NCI-H146 treated with DMSO at 0.1 percent for 48 hours (cell line): ENCODE results near the gene CD3E.

Experiments used
- DNase-seq: peaks from one replicate; lab custom pipeline; 2025; ENCODE audit not compliant: unreplicated experiment; lab: John Stamatoyannopoulos, UW

Gene CD3E

DNA sequence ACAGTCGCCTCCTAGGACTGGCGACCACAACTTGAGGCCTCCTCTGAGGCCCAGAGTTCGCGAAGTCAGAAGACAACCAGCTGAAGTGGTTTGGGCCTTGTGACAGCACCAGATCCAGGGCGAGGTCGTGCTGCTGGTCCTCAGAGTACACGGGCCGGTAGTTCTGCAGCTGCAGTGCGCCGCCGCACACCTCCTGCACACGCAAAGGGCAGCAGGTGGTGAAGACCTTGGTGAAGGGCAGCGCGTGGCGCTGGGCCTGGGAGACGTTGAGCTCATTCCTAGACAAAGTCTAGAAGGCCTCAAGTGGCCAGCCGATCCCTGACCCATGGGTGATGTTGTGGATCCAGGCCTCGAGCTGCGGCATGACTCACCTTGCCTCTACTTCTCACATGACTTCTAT is 18.2 kb downstream of the CD3E start:
- no peak for DNase-seq

DNA sequence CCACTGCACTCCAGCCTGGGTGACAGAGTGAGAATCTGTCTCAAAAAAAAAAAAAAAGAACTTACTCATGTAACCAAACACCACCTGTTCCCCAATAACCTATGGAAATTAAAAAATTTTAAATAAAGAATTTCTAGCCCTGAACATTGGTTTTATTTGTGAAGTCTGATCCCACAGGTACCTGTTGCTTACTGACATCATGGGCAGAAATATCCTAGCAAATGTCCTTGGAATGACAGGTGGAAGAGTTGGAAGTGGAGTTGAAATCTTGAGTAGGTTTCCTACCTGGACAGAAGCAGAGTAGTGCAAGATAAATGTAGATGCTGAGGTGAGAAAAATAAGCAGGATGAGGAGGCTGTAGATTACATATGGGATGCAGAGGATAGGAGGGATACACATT is 20.8 kb downstream of the CD3E start:
- no peak for DNase-seq

DNA sequence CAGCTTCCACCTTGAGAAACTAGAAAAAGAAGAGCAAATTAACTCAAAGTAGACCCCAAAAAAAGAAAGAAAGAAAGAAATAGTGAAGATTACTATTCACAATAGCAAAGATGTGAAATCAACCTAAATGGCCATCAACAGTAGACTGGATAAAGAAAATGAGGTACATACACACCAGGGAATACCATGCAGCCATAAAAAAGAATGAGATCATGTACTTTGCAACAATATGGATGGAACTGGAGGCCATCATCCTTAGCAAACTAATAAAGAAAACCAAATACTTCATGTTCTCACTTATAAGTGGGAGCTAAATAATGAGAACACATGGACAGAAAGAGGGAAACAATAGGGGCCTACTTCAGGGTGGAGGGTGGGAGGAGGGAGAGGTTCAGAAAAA is 24.2 kb downstream of the CD3E start:
- DNase-seq = no peak

DNA sequence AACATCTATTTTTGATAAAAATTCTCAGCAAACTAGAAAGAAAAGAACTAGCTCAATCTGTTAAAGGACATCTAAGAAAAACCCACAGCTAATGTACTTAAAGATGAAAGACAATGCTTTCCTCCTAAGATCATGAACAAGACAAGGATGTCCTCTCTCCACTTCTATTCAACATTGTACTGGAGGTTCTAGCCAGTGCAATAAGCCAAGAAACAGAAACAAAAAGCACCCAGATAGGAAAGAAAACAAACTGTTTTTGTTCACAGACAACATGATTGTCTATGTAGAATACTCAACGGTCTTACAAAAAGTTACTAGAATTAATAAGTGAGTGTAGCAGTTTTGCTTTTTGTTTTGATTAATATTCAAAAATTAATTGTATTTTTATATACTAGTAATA is 30.2 kb downstream of the CD3E start:
- DNase-seq = no peak

DNA sequence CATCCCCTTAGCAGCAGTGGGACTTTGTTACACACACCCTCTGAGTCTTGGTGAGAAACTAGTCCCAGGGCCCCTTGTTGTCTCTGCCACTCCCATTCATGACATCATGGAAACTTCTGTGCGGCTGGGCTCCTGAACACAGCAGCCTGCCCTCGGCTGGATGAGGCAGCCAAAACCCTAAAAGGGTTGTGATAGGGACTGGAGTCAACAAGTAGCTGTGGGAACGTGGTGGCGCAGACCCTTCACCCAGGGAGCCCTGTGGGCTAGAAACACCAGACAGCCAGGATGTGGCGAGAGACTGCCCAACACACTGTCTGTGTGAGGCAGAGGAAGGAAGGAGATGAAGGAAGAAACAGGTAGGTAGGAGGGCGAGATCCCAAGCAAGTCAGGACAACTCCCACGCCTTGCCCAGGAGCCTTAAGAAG is 34.1 kb downstream of the CD3E start:
- no peak for DNase-seq

DNA sequence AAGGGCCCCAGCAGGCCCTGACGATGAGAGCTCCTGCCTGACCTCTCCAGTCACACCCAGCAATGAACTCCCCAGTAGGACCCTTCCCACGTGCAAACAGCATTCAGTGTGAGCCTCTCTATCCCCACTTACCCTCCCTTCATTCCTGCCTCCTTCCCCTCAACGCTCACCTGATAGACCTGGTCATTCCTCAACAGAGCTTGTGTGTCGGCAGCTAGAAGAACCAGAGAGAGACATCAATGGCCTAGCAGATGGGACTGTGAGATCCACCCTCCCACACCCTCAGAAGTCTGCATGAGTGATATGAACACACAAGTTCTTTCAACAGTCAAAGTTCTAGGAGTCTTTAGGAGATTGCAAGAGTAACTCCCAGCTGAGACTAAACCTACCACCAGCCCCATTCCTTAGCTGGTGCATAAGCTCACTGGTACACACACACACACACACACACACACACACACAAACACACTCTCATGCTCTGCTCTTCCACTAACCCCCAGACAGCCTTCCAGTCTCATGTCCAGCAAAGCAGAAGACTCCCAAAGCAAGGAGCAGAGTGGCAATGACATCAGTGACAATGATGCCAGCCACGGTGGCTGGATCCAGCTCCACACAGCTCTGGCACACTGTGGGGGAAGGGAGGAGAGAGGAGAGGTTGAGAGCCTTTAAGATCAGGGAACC is 34.9 kb downstream of the CD3E start:
- DNase-seq = no peak

DNA sequence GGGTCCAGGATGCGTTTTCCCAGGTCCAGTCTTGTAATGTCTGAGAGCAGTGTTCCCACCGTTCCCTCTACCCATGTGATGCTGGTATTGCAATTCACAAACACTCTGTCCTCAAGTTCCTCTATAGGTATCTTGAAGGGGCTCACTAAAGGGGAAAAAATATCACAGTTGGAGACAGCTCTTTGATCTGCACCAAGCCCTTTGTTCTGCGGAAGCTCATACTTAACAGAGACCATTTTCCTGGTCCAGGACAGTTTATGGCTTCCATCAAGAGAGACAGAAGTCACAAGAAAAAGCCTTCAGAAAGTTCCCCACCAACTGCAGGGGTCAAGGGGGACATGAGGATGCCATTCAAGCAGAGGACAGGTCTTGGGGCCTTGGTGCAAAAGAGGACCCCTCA is 35.9 kb downstream of the CD3E start:
- DNase-seq = no peak

DNA sequence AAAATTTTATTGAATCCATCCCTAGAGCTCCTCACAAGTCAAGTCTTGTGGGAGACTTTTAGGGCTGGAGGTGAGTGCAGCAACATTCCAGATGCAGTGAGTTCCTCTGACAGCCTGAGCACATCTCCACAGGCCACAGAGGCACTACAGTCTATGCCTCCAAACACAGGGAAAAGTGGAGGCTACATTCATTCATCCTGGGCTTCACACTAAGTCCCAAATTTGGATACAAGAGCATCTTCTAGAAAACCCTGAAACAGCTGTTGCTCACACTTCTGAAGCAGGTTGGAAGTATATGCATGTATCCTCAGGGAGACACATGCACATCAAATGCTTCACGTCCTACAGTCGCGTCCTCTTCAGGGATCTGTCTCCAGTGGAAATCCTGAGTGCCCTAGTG is 36.7 kb downstream of the CD3E start:
- no peak for DNase-seq

DNA sequence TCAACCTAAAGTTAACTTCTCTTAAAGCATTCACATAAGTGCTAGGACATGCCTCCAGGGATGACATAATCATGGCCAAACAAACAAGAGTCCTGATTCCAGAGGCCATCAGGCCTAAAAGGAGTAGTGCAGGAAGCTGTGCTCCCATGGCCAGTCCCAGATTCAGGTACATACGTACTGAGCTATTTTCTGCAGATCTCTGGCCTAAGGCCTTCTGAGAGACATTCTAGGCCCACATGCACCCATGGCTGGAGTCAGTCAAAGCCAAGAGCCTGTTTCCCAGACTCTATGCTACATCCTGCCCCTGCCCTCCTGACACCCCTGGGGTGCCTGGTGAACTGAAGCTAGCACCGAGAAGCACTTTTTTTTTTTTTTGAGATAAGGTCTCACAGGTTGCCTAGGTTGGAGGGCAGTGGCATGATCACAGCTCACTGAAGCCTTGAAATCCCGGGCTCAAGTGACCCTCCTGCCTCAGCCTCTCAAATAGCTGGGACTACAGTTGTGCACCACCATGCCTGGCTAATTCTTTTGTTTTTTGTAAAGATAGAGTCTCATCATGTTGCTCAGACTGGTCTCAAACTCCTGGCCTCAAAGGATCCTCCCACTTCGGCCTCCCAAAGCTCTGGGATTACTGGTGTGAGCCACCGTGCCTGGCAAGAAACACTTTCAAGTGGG is 37.4 kb downstream of the CD3E start:
- no peak for DNase-seq

DNA sequence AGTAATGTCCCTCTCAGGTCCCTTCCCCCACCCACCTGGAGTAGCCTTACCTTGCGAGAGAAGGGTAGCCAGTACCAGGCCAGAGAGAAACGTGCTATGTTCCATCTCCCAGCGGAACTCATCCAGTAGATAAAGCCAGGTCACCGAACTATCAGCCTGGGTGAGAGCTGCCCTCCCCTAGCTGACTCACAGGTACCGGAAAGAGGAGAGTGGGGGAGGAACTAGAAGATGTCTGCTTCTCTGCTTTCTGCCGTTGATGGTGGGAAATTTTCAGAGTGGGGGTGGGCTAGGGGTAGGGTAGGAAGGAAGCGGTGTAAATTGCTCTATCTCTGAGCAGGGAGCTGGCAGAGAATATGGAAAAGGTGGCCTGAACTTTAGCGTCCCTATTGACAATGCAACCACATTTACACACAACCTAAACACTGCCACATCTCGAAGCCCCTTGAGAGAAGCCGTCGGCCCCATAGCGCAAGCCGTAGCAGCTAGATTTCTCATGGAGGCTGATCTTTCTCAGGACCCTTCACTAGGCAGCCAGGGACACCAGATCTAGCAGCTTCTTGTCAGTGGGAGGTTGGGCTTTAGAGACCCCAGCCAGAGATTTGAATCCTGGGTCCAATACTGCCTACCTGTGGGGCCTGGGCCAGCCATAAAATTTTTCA is 38.1 kb downstream of the CD3E start, which contains the start of gene CD3D:
CD3D (minus strand) TSS at position 203 of the 659 bp plus-strand sequence; CDS start at position 105, 98 bp downstream.
- DNase-seq = no peak

DNA sequence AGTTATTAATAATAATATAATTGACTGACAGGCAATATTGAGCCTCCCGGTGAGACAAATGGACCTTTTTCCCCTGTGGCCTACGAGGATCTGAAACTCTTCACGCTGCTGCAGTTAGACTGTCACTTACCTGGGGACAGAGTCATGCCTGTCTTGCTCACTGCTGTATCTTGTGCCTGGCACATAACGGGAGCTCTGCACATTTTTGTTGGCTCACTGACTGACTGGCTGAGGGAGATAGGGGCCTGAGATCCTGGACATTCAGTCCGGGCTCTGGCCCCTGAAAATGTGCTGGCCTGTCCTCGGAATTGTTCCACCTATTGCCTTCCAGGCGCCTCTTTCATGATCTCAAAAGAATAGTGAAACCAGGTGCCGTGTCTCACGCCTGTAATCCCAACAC is 38.7 kb downstream of the CD3E start:
- no peak for DNase-seq

DNA sequence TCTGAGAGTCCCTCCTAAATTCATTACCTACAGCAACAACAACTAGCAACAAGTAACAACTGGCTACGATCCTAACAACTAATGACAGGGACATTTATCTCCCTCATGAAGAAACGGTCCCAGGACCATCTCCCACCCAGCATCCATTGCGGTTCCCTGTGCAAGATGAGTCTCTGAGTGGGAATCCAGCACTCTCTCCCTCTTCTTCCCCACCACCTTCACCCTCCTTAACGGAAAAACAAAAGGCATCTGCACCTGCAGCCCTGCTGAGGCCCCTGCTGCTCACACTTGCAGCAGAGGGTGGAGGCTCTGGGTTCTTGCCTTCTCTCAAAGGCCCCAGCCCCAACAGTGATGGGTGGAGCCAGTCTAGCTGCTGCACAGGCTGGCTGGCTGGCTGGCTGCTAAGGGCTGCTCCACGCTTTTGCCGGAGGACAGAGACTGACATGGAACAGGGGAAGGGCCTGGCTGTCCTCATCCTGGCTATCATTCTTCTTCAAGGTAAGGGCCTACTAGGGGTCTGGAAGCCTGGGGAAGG is 39.5 kb downstream of the CD3E start, which contains the start of gene CD3G:
CD3G (plus strand) TSS at position 364 of the 535 bp plus-strand sequence; CDS start at position 444, 80 bp downstream.
- DNase-seq = no peak

DNA sequence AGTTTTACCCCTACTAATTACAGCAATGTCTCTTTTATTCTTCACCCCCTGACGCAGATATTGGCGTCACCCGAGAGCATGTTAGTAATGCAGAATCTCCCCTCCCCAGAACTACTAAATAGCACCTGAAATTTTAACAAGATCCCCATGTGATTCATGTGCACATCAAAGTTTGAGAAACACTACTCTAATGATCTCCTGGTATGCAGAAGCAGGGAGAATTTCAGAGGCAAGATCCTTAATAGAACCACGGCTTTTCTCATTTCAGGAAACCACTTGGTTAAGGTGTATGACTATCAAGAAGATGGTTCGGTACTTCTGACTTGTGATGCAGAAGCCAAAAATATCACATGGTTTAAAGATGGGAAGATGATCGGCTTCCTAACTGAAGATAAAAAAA is 44.9 kb downstream of the CD3E start:
- DNase-seq = no peak

DNA sequence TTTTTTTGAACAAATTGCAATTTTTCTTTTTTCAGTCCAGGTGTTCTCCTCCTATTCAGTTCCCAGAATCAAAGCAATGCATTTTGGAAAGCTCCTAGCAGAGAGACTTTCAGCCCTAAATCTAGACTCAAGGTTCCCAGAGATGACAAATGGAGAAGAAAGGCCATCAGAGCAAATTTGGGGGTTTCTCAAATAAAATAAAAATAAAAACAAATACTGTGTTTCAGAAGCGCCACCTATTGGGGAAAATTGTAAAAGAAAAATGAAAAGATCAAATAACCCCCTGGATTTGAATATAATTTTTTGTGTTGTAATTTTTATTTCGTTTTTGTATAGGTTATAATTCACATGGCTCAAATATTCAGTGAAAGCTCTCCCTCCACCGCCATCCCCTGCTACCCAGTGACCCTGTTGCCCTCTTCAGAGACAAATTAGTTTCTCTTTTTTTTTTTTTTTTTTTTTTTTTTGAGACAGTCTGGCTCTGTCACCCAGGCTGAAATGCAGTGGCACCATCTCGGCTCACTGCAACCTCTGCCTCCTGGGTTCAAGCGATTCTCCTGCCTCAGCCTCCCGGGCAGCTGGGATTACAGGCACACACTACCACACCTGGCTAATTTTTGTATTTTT is 48.7 kb downstream of the CD3E start:
- no peak for DNase-seq

DNA sequence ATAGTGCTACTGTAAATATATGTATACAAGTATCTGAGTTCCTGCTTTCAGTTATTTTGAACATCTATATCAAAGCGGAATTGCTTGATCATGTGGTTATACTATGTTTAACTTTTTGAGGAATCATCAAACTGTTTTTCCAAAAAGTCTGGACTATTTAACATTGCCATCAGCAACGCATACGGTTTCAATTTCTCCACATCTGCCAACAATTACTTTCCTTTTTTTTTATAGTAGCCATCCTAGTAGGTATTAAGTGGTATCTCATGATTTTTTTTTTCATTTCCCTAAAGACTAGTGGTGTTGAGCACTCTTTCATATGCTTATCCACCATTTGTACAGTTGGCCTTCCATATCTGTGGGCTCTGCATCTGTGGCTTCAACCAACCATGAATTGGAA is 53.5 kb downstream of the CD3E start:
- no peak for DNase-seq

DNA sequence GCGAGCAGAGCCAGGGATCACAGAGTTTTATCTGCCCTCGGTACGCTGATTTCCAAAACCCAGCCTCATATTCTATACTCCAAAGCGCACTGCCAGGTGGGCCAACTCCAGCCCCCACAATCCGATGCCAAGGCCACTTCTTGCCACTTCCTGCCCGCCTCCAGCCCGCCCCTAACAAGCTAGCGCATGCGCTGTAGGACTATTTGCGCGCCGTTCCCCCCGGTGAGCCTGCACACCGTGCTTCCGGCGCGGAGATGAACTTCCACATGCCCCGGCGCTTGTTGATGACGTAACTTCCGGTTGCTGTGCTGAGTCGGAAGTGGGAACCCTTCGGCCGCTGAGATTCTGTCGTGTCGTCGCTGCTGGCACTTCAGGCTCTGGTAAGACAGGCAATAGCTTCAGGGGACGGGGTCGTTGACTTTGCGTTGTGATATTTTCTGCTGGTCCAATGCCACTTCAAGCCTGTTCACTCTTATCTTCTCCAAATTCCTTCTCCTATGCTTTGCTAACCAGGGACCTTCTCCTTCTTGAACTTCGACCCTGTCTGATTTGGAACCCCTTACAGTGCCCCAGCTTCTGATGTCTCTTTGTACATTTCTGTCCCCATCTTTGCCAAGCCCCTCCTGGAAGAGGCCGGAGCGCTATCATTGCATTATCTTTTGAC is 54.9 kb downstream of the CD3E start, which contains the start of gene UBE4A:
UBE4A (plus strand) TSS at position 306 of the 664 bp plus-strand sequence. CDS start 5,481 bp downstream, outside the sequence.
- peak; percentile 83 for DNase-seq

DNA sequence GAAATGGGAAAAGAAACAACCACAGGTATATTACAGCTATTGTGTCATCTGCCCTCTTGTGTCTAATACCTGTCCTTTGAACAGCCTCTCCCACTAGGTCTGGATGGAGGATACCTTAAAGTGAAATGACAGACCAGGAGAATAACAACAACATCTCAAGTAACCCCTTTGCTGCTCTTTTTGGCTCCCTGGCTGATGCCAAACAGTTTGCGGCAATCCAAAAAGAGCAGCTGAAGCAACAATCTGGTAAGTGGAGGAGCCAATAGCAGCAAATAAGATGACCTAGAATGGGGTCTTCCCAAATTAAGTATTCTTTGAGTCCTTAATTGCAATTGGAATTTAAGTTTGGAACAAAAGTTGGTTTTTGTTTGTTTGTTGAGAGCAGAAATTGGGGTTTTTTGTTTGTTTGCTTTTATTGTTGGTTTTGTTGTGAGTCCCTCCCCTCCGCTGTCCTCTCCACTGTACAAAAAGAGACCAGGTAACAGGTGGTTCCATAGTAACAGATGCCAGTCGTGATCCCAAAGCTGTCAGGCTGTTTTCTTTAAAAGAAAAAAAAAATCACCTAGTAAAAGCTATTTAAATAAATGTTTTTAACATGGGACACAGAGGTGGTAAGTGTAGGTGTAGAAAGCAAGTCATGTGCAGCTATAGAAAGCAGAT is 60.6 kb downstream of the CD3E start:
- DNase-seq = no peak
